ENCODE results near the gene PROCR.
"Not testable (repeated sequence)": the region's sequence is repeated elsewhere in the genome, so short reads cannot be mapped to it uniquely, and the experiment has no call there.

Gene PROCR

GRCh38 chr20:35190556-35190955 is 18.7 kb downstream of the PROCR start:
- DNase-seq (ENCODE audit: insufficient read length, low spot score), result no peak
- FAIRE-seq, result no peak
- TF ChIP-seq CTCF (IDR thresholded peaks at IDR 0.05; ENCODE audit: insufficient read depth, missing control alignments), result no peak

DNA sequence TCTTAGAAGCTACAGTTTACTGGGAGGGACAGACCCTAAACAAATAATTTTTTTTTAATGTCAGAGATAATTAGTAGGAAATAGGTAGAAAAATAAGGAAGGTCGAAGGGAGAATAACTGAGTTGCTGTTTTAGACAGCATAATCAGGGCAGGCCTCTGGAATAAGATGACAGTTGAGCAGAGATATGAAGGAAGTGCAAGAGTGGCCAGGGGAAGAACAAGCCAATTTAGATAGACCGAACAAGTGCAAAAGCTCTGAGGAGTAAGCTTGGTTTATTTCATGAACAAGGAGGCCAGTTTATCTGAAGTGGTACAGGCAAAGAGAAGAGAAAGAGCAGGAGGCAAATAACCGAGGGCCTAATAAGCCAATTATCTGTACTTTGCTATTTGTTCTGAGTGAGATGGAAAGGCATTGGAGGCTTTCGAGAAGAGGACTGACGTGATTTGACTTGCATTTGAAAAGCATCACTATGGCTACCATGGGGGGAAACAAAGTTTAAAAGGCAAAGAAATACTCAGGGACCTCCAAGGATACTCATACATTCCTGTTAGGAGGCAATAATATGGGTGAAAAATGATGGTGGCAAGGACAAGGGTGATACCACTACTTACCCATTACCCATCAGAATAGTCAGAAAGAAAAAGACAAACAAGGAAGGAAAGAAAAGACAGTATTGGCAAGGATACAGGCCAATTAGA is 19.7 kb downstream of the PROCR start:
- DNase-seq (ENCODE audit: insufficient read length, low spot score) (no peak), FAIRE-seq (no peak)
- TF ChIP-seq CTCF (IDR thresholded peaks at IDR 0.05; ENCODE audit: insufficient read depth, missing control alignments), result no peak

DNA sequence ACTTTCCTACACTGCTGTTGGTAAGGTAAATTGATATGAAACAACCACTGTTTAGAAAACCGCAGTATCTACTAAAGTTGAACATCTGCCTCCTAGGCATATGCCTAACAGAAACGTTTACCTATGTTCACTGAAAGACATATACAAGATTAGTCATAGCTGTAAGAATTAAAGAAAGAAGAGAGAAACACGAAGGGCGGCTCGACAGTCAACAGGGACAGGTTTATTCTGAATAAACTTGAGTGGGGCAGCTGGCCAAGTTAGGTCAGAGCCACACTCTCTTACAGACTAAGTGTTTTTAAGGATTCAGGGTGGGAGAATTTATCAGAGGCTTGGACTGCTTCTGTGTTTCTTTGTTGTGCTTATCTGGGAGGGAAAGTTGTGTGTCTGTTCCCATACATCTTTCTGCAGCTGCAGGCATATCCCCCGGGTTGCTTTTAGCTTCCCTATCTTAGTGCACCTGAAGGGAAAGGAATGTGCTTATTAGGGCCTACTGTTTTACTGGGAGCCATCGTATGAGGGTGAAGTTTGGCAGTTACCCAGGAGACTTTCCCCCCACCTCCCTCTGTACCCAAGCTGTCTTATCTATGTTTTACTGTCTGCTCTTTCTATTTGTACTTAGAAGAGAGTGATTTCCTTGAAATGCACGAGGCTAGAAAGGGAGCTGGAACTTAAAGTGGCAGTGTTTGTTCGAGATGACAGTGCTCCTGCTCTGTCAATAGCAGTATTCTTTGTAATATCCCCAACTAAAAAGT is 20.4 kb downstream of the PROCR start:
- no peak for DNase-seq (ENCODE audit: insufficient read length, low spot score)
- no peak for TF ChIP-seq CTCF (IDR thresholded peaks at IDR 0.05; ENCODE audit: insufficient read depth, missing control alignments)
- FAIRE-seq, result no peak

- not testable (repeated sequence) for DNase-seq (ENCODE audit: insufficient read length, low spot score); FAIRE-seq
These were observed 21.3 kb downstream of the PROCR start for GRCh38 chr20:35193031-35193791.

DNA sequence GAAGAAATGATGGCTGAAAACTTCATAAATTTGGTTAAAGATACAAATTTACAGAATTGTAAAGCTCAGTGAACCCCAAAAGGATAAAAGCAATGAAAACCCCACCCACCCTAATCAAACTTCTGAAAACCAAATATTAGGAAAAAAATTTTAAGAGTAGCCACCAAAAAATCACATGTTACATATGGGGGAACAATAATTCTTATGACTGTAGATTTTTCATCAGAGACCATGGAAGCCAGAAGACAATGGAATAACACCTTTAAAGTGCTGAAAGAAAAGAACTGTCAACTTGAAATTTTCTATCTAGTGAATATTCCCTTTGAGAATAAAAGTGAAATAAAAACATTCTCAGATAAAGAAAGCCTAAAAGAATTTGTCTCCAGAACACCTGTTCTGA is 24.4 kb downstream of the PROCR start:
- no peak for TF ChIP-seq CTCF (IDR thresholded peaks at IDR 0.05; ENCODE audit: insufficient read depth, missing control alignments)
- no peak for FAIRE-seq
- no peak for DNase-seq (ENCODE audit: insufficient read length, low spot score)

DNA sequence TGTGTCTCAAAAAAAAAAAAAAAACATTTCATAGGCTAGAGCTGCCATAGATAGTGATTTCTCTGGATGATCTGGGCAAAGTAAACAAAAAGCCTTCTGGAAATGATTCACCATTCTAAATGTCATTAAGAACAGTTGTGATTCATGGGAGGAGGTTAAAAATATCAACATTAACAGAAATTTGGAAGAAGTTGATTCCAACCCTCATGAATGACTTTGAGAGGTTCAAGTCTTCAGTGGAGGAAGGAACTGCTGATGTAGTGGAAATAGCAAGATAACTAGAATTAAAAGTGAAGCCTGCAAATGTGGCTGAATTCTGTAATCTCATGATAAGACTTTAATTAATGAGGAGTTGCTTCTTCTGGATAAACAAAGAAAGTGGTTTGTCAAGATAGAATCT is 27.9 kb downstream of the PROCR start:
- DNase-seq (ENCODE audit: insufficient read length, low spot score) (no peak), FAIRE-seq (no peak)
- TF ChIP-seq CTCF (IDR thresholded peaks at IDR 0.05; ENCODE audit: insufficient read depth, missing control alignments), result no peak

DNA sequence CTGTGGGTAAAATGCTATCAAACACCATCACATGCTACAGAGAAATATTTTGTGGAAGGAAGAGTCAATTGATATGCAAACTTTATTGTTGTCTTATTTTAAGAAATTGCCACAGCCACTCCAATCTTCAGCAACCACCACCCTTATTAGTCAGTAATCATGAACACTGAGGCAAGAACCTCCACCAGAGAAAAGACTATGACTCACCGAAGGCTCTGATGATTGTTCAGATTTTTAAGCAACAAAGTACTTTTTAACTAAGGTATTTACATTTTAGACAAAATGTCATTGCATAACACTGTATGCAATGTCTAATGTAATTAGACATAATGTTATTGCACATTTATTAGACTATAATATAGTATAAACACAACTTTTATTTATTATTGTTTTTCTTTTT is 28.4 kb downstream of the PROCR start:
- FAIRE-seq (no peak), DNase-seq (ENCODE audit: insufficient read length, low spot score) (no peak)
- TF ChIP-seq CTCF (IDR thresholded peaks at IDR 0.05; ENCODE audit: insufficient read depth, missing control alignments), result no peak

DNA sequence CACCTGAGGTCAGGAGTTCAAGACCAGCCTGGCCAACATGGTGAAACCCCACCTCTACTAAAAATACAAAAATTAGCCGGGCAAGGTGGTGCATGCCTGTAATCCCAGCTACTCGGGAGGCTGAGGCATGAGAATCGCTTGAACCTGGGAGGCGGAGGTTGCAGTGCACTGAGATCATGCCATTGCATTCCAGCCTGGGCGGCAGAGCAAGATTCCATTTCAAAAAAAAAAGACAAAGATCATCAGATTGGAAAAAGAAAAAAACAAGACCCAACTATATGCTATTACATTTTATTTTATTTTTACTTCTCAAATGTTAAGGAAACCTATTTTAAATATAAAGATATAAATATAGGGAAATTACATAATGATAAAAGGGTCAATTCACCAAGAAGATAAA is 29.6 kb downstream of the PROCR start:
- DNase-seq (ENCODE audit: insufficient read length, low spot score); FAIRE-seq: not testable (repeated sequence)

Measured in D721Med (cell line).